CD4-positive, alpha-beta T cell treated with Interleukin-6 at 100 ng/mL for 8 hours (primary cell): ENCODE results near the gene ABCA12.

Source experiments
- DNase-seq: peaks from one replicate; pipeline ENCODE4 v3.0.0-alpha.2; 2020; ENCODE audit warnings: mixed read lengths, low spot score

Gene ABCA12

GRCh38 chr2:214934006-214934405, 204.4 kb downstream of the ABCA12 start:
- DNase-seq, result no peak

- no peak for DNase-seq
Observed at GRCh38 chr2:214904634-214905033, 233.8 kb downstream of the ABCA12 start.

GRCh38 chr2:214904176-214904575, 234.2 kb downstream of the ABCA12 start:
- DNase-seq, result no peak

- DNase-seq, result no peak
Observed at GRCh38 chr2:214902286-214902685, 236.1 kb downstream of the ABCA12 start.

GRCh38 chr2:214899751-214900150, 238.7 kb downstream of the ABCA12 start:
- DNase-seq, result no peak

GRCh38 chr2:214896274-214896673, 242.2 kb downstream of the ABCA12 start:
- DNase-seq, result no peak

- DNase-seq, result no peak
Observed at GRCh38 chr2:214895469-214895868, 243.0 kb downstream of the ABCA12 start.

GRCh38 chr2:214889301-214889700, 249.1 kb downstream of the ABCA12 start:
- no peak for DNase-seq

- no peak for DNase-seq
Observed at GRCh38 chr2:214881647-214882202, 256.7 kb downstream of the ABCA12 start.
